Esophagus squamous epithelium (tissue), 4 donors: Measurements from ENCODE around the gene SLC2A4.

ENCODE experiments used
- CTCF ChIP-seq, 6 experiments: fragments of 450-650 bp in 4 of 6; fragments of 200-600 bp in 2 of 6; sonication (generic) in 2 of 6; IDR thresholded peaks; one replicate each; pipeline ENCODE4 v1.5.1; 2016 to 2019; ENCODE audit warnings: antibody characterized with exemption in 6 of 6, mild to moderate bottlenecking in 4 of 6, moderate library complexity in 4 of 6
- POLR2A ChIP-seq, 4 donors: fragments of 450-650 bp; IDR thresholded peaks; one replicate each; pipeline ENCODE4 v1.6.1; 2017; ENCODE audit warnings: antibody characterized with exemption in 4 of 4, mild to moderate bottlenecking in 4 of 4, moderate library complexity in 3 of 4

DNA sequence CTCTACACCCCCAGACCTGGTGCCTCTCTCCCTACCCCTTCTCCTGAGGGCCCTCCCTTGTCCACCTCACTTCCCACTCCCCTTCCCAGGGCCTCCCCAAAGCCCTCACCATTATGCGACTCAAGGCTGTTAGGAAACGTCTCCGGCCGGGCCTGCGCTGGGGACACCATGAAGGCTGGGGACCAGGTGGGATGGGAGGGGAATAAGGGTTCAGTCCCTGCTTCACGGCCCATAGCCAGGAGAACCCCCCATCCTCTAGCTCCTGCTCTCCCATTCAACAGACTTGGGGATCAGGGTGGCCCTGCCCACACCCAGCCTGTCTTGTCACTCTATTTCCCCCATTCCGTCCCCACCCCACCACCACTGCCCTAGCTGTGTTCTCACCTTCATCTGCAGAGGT, 45.5 kb downstream of the SLC2A4 start:
- TF ChIP-seq CTCF (IDR thresholded peaks at IDR 0.05) (no peak), POLR2A (IDR thresholded peaks at IDR 0.05) (no peak)
